Ovary (tissue), 9 donors: ENCODE measurements around the gene ZBTB47. TPM values are rescaled to one million over a fixed set of nuclear protein-coding genes. Genes with fewer than 3 reads are reported as not detected.

ENCODE experiments used
- DNase-seq, 5 donors: peaks; one replicate each; pipeline ENCODE4 v3.0.0-alpha.2; 2019 to 2020
- H3K27ac ChIP-seq, 2 donors: fragments of 200-600 bp; one replicate each; pipeline versions ENCODE4 v1.5.1 to v1.8.0; 2019 to 2022
- H3K27me3 ChIP-seq: fragments of 200-600 bp; one replicate; pipeline ENCODE4 v1.8.0; 2022
- H3K36me3 ChIP-seq: fragments of 200-600 bp; sonication (generic); one replicate; pipeline ENCODE4 v1.5.1; 2019
- H3K4me1 ChIP-seq: one replicate; pipeline ENCODE4 v1.8.1; 2013; ENCODE audit warnings: mild to moderate bottlenecking, moderate library complexity; ENCODE audit not compliant: insufficient read depth
- H3K4me3 ChIP-seq: fragments of 200-600 bp; sonication (generic); one replicate; pipeline ENCODE4 v1.5.1; 2017
- H3K9me3 ChIP-seq, 2 donors: fragments of 200-600 bp in 1 of 2; sonication (generic) in 1 of 2; one replicate each; pipeline versions ENCODE4 v1.5.1 to v1.8.1; 2013 to 2019; ENCODE audit warnings: mild to moderate bottlenecking in 1 of 2, moderate library complexity in 1 of 2
- EP300 ChIP-seq: sonication (generic); formaldehyde crosslinking; IDR thresholded peaks from one replicate; pipeline ENCODE4 v1.6.1; 2017; ENCODE audit warnings: antibody characterized with exemption
- POLR2A ChIP-seq: fragments of 450-650 bp; IDR thresholded peaks from one replicate; pipeline ENCODE4 v1.6.1; 2017; ENCODE audit warnings: antibody characterized with exemption, mild to moderate bottlenecking, moderate library complexity
- WGBS, 3 donors: extraction: QIAGEN DNeasy Blood & Tissue Kit in 1 of 3; methylation state at CpG; one replicate each; pipeline versions ENCODE4 v1.1.5 to v1.1.7; 2013 to 2017; 5-methylcytosine and 5-hydroxymethylcytosine counted together
- intact Hi-C, 4 donors: fragments of 100-400 bp; cut with DNase I; formaldehyde crosslinking; loops; one replicate each; pipeline versions ENCODE4 v1.11.0 to v1.15.1; 2022 to 2023
- polyA plus RNA-seq, 2 donors: library from polyadenylated mRNA; stranded (reverse); fragments of 200-250 nt in 1 of 2; fragments of 350-450 nt in 1 of 2; fragmentation: Illumina TruSeq in 1 of 2; extraction: RNeasy Lipid Tissue Mini Kit (QIAGEN cat#74804) in 1 of 2; gene quantifications; one replicate each; pipeline ENCODE4 v1.2.3, GENCODE V29; 2013 to 2014
- total RNA-seq, 7 donors: library from RNA; depleted of rRNA in 2 of 7; stranded (reverse); fragments of >200 nt in 2 of 7; fragmentation: NEBNext Ultra II Directional in 3 of 7; extraction: Animal tissue kit (Norgen Biotek cat#: 25700) in 3 of 7; gene quantifications; one replicate each; pipeline versions ENCODE4 v1.1.0 to v1.2.4, GENCODE V29; 2016 to 2023
- TF ChIP-seq, protein P1 (sequence below), 3 donors: fragments of 450-650 bp in 2 of 3; fragments of 200-600 bp in 1 of 3; IDR thresholded peaks; one replicate each; pipeline versions ENCODE4 v1.5.1 to v1.8.0; 2016 to 2022; ENCODE audit warnings: antibody characterized with exemption in 3 of 3, mild to moderate bottlenecking in 1 of 3
- donor health status: DM: no; HTN: no; CAD: no; lungs with moderate emphysema.
- donor health status: DM: no; HTN: no; CAD: no.
- donor health status: Bipolar disorder and iron deficiency.
- donor health status: DM: yes; HTN: yes; CAD: no.
- donor health status: DM: no; HTN: no; CAD: no.
- donor health status: DM: yes; HTN: yes; CAD: no.

ZBTB47 gene
- total and polyA plus RNA-seq, 9 donors, result 7.7 to 41.9 (median 25.0) TPM

GRCh38 chr3:42639192-42639591 is 14.3 kb upstream of the ZBTB47 start:
- WGBS, 3 donors, result 88 to 89% (median 88%) methylated on average over 6 of the region's 6 CpGs
- no peak overlapping the region for H3K4me3 ChIP-seq
- DNase-seq, result no peak
- no peaks in the 10 kb centered on the region for H3K9me3 ChIP-seq
- no peaks in the 10 kb centered on the region for H3K4me1 ChIP-seq
- intact Hi-C loops, result no loop called here
- no peak overlapping the region for H3K27ac ChIP-seq
- H3K36me3 ChIP-seq, result no peaks in the 10 kb centered on the region
- no peak for TF ChIP-seq EP300
- H3K27me3 ChIP-seq, result no peaks in the 10 kb centered on the region

- Histone ChIP-seq H3K36me3 (no peaks in the 10 kb centered on the region), H3K27ac (no peak overlapping the region), H3K4me3 (no peak overlapping the region), H3K9me3 (no peaks in the 10 kb centered on the region), H3K27me3 (no peaks in the 10 kb centered on the region), H3K4me1 (no peaks in the 10 kb centered on the region)
- intact Hi-C loops, result no loop called here
- DNase-seq, result no peak
- TF ChIP-seq POLR2A, result no peak
- TF ChIP-seq, protein P1, sequence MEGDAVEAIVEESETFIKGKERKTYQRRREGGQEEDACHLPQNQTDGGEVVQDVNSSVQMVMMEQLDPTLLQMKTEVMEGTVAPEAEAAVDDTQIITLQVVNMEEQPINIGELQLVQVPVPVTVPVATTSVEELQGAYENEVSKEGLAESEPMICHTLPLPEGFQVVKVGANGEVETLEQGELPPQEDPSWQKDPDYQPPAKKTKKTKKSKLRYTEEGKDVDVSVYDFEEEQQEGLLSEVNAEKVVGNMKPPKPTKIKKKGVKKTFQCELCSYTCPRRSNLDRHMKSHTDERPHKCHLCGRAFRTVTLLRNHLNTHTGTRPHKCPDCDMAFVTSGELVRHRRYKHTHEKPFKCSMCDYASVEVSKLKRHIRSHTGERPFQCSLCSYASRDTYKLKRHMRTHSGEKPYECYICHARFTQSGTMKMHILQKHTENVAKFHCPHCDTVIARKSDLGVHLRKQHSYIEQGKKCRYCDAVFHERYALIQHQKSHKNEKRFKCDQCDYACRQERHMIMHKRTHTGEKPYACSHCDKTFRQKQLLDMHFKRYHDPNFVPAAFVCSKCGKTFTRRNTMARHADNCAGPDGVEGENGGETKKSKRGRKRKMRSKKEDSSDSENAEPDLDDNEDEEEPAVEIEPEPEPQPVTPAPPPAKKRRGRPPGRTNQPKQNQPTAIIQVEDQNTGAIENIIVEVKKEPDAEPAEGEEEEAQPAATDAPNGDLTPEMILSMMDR (IDR thresholded peaks at IDR 0.05), result no peak
- no peak for TF ChIP-seq EP300
These were observed 13.4 kb upstream of the ZBTB47 start for GRCh38 chr3:42640129-42640528.

DNA sequence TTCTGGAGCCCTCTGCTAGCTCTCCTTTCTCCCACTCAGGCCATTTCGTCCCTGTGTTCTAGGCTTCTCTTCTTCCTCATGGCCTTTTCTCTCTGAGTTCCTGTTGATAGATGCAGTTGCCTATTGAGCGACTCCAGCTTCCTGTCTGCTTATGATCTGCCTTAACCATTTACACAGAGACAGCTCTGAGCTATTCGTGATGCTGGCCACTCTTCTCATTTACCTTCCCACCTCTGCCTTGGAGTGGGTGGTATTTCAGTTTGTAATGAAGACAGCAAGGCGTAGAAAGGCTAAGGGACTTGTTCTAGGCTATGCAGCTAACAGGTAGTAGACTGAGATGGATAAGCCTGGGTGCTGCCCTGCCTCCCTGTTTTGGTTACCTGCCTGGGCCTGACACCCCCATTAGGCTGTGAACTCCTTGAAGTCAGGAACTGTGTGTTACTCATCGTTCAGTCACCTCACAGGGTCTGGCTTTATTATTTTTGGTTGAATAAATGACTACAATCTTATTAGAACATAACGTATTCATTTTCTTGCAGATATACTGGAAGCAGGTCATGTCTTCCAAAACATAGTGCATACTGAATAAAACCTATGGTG is 12.6 kb upstream of the ZBTB47 start:
- TF ChIP-seq POLR2A (no peak), EP300 (no peak)
- TF ChIP-seq, protein P1 (IDR thresholded peaks at IDR 0.05), result no peak
- 78 to 94% (median 93%) methylated on average over 6 of the region's 6 CpGs for WGBS, 3 donors
- no peak for DNase-seq
- intact Hi-C loops, result no loop called here
- Histone ChIP-seq H3K4me1 (no peaks in the 10 kb centered on the region), H3K36me3 (no peaks in the 10 kb centered on the region), H3K4me3 (no peak overlapping the region), H3K27me3 (no peaks in the 10 kb centered on the region), H3K9me3 (no peaks in the 10 kb centered on the region), H3K27ac (no peak overlapping the region)

DNA sequence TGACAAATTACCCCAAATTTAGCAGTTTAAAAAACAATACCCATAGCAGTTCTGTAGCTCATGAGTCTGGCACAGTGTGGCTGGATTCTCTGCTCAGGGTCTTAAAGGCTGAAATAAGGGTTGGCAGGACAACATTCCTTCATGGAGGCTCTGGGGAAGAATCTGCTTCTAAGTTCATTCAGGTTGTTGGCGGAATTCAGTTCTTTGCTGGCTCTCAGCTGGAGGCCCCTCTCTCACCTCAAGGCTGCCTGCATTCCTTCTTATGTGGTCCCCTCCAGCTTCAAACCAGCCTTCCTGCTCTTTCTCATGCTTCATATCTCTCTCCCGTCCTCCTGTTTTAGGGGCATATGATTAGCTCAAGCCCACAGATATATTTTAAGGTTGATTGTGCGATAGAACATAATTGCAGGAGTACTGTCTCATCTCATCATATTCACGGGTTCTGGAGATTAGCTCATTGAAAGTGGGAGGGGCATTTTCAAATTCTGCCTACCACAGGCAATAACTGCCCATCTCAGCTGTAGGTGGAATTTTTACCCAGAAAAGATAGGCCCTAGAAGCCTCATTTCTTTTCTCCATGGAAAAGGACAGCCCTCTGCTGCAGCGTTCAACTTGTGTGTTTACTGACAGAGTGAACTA is 5.6 kb upstream of the ZBTB47 start:
- intact Hi-C loops, result no loop called here
- H3K36me3 ChIP-seq, result no peaks in the 10 kb centered on the region
- no peak for DNase-seq
- peaks cover 10% of the 10 kb centered on the region for H3K4me1 ChIP-seq
- H3K27me3 ChIP-seq, result no peaks in the 10 kb centered on the region
- no peak overlapping the region for H3K27ac ChIP-seq
- no peaks in the 10 kb centered on the region for H3K9me3 ChIP-seq
- WGBS, 3 donors, result 74 to 79% (median 76%) methylated on average over 5 of the region's 5 CpGs
- no peak for TF ChIP-seq POLR2A
- no peak for TF ChIP-seq EP300
- TF ChIP-seq, protein P1 (IDR thresholded peaks at IDR 0.05), result no peak
- H3K4me3 ChIP-seq, result no peak overlapping the region

- H3K27me3 ChIP-seq, result no peaks in the 10 kb centered on the region
- peaks cover 15% of the 10 kb centered on the region for H3K4me1 ChIP-seq
- no peak overlapping the region for H3K4me3 ChIP-seq
- no peak for DNase-seq
- 78 to 80% (median 80%) methylated on average over 2 of the region's 2 CpGs for WGBS, 3 donors
- no peaks in the 10 kb centered on the region for H3K9me3 ChIP-seq
- H3K27ac ChIP-seq, result no peak overlapping the region
- H3K36me3 ChIP-seq, result no peaks in the 10 kb centered on the region
- TF ChIP-seq EP300, result no peak
- TF ChIP-seq, protein P1 (IDR thresholded peaks at IDR 0.05), result no peak
- TF ChIP-seq POLR2A, result no peak
- intact Hi-C loops, result no loop called here
These were observed 4.5 kb upstream of the ZBTB47 start for GRCh38 chr3:42649006-42649405.
